GM18909 (cell line): ENCODE data around the gene PIBF1.
"Not testable (repeated sequence)": the region's sequence is repeated elsewhere in the genome, so short reads cannot be mapped to it uniquely, and the experiment has no call there.

ENCODE experiments used
- ATAC-seq: cut with Tn5 transposase; IDR thresholded peaks from one replicate; pipeline ENCODE4 v1.9.1; 2021; ENCODE audit warnings: mild to moderate bottlenecking; ENCODE audit not compliant: unreplicated experiment, poor library complexity

Gene PIBF1

DNA sequence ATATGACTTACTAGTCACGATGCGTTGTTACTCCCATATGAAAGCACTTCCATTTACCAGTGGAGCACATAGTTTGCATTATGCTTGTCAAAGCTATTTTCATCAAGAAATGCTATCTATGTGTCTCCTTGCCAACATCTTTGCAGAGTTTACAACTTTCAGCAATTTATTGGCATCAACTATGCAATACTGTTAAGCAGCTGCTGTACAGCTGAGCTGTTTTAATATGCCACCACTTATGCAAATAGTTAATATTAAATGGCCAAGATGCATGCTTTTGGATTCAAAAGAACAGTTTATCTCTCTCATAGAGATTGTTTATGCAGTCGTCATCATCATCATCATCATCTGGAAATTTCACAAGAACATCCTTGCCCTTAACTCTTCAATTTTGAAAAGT is 209.0 kb downstream of the PIBF1 start:
- no peak for ATAC-seq

DNA sequence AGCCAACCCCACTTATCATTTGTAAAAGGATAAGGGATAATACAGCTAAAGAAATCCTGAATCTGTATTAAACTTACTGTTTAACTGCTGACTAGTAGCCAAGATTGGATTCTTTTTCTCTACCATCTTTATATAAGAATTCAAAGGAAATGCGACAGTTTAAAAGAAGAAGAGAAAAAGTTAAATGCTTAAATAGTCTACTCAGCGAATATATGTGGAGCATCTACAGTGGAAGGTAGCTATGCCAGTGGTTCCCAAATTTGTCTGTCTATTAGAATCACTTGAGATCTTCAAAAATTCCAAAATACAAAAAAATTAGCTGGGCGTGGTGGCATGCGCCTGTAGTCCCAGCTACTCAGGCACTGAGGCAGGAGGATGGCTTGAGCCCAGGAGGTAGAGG is 216.1 kb downstream of the PIBF1 start:
- no peak for ATAC-seq

DNA sequence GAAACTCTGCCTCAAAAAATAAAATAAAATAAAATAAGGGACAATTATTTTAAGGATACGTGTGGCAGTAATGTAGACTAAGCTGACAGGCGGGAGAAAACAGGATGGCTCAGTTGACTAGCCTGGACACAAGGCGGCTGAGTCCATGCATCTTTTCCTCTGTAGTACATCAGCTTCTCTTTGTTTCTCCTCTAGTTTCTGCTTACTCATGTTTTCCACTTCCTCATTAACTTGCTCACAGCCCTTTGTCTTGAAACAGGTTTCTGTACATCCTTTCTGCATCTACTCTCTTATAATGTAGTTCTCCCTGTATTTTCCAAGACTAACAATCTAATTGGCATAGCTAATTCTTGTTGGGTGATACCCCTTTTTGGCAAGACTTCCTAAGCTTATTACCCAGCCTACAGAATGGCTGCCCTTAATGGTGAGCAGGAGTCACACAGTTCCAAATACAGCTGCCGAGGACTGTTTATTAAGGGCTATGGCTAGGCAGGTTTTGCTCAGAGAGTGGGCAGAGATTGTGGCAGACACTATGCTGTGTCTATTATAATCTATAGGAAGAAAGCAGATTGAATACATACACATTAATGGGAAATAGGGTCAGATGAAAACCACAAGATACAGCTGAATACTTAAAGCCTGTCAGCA is 218.2 kb downstream of the PIBF1 start:
- peak; percentile 86 for ATAC-seq

DNA sequence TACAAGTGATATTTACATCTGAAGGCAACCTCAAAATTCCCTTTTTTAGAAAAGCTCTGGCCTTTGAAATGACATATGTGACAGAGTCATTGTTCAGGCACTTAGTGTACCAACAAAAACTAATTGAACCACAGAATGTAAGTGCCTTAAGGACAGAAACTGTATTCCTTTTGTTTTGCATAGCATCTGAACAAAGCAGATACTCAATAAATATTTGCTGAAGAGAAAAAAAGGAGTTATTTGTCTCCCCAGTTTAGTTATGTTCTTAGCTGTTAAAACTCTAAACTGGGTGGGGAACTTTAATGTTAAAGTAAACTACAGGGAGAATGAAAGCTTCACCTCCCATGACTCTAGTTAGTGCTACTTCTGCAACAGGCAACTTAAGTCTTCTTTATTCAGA is 220.0 kb downstream of the PIBF1 start:
- ATAC-seq = no peak

DNA sequence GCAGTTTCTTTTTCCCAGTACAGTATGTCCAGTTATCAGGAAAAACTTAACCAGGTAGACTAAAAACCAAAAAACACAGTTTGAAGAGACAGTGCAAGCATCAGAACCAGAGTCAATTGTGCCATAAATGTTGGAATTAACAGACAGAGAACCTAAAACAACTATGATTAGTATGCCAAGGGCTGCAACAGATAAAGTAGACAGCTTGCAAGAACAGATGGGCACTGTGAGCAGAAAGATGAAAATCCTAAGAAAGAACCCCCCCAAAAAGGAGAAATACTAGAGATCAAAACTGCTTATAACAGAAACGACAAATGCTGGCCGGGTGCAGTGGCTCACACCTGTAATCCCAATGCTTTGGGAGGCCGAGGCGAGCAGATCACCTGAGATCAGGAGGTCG is 229.8 kb downstream of the PIBF1 start:
- ATAC-seq = no peak

DNA sequence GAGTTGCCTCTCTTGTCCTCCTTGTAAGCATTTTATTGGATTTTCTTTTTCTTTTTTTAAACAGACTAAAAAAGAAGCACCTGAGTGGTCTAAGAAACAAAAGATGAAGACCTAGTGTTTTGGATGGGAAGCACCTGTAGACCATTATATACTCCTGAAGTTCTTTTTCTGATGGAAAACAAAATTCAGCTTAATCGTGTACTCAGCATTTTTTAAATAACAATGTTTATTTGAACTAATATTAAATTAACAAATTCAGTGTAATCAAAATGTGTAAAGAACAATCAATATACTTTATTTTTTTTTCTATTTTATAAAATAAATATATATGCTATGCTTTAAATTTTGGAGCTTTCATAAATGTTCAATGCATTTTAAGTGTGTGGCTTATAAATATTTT is 233.9 kb downstream of the PIBF1 start:
- ATAC-seq = no peak

DNA sequence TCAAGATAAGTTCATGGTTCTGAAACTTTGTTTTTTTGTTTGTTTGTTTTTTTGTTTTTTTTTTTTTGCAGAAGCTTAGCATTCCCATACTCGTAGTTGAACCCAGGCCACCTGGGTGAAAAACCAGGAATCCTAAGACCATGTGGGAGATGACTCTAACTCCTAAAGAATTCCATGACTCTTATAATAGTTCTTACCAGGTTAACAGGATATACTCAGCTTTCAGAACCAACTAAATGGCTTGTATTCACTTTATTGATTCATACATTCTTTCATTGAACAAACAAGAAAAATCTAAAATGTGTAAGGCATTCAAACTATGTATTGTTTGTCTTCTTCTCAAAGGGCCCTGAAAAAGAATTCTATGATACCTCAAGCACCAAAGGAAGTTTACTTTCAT is 236.4 kb downstream of the PIBF1 start:
- ATAC-seq = no peak

DNA sequence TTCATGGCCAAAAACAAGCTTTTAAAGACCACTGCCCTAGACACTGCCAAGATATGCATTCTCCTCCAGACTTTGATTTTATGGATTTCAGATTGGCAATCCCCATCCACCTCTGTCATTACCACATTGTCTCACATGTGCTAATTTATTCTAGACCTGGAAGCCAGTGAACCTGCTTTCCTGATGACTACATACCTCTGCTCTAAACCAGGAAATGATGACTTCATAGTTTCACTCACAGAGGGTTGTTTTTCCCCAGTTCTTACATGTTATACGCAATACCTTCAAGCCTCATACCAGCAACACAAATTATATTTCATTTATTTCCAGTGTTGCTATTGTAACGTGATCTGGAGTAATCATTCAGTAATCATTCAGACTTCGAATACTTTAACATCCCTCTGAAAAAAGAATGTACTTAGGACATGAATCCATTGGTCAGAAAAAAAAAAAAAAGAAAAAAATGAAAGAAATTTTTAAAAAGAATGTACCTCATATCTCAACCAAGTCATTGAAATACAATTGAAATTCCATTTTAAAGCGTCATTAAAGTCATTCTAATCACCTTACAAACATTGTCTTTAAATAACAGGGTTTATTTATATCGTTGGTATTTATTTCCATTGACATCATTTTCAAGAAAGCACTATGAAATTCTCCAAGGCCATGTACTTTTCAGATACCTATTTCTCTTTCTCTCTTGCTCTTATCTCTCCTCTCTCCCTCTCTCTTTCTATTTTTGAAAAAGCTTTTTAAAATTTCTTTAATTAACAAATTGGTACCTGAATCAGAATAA is 243.5 kb downstream of the PIBF1 start:
- ATAC-seq = no peak

DNA sequence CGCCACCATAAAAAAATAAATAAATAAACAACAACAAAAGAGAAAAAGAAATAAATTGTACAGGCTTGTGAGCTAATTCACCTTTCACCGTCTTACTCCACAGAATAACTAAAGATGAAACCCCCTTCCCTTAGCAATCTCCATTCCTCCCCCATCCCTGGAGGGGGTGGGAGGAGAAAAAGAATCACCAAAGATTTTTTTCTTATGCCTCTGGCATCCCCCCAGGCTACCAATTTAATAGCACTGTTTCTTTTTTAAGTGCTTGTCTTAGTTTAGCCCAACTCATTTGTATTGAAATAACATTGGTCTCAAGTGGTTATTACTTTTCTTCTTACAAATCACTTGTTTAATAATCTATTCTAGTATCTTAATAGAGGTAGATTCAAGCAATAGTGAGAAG is 253.0 kb downstream of the PIBF1 start:
- no peak for ATAC-seq

DNA sequence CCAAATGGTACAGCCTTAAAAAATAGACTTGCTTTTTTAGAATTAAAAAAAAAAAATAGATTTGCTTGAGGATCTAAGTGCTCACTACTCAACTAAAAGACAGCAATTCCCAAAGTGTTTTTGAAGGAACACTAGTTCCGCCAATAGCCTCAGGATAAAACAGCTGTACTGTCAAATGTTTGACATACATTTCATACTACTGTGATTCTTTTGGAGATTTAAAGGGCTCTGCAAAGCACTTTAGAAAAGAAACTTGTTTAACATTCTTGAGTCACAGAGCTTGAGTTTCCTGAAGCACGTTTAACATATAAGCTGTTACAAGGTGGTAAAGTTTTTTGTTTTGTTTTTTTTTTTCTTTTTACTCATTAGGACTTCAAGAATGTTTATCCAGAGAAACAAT is 253.7 kb downstream of the PIBF1 start:
- ATAC-seq = no peak

DNA sequence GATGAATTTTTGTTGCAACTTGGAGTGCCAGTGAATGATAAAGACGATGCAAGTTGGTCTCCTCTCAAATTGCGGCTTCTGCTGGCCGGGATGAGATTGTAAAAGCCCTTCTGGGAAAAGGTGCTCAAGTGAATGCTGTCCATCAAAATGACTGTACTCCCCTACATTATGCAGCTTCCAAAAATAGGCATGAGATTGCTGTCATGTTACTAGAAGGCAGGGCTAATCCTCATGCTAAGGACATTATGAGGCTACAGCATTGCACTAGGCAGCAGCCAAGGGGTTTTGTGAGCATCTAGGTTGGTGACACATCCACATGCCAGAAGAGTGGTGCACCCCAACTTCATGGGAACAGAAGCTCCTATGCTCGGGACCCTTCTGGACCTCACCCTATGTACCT is 254.6 kb downstream of the PIBF1 start:
- ATAC-seq = no peak

DNA sequence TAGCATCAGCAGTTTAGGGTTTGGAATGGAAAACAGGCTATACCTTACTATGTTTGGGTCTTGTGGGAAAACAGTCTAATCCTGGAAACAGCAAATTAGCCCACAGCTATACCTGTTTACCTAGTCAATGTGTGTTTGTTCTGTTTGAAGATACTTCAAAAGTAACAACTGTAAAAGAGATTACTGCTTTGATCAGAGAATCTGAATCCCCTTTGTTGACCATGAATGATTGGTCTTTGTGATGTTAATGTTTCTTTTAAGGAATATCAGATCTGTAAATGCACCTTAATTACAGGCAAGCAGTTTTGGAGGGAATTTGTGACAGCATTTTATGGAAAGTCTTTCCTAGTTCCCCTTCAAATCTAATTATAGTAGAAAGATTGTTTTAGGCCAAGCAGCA is 256.1 kb downstream of the PIBF1 start:
- ATAC-seq = no peak

DNA sequence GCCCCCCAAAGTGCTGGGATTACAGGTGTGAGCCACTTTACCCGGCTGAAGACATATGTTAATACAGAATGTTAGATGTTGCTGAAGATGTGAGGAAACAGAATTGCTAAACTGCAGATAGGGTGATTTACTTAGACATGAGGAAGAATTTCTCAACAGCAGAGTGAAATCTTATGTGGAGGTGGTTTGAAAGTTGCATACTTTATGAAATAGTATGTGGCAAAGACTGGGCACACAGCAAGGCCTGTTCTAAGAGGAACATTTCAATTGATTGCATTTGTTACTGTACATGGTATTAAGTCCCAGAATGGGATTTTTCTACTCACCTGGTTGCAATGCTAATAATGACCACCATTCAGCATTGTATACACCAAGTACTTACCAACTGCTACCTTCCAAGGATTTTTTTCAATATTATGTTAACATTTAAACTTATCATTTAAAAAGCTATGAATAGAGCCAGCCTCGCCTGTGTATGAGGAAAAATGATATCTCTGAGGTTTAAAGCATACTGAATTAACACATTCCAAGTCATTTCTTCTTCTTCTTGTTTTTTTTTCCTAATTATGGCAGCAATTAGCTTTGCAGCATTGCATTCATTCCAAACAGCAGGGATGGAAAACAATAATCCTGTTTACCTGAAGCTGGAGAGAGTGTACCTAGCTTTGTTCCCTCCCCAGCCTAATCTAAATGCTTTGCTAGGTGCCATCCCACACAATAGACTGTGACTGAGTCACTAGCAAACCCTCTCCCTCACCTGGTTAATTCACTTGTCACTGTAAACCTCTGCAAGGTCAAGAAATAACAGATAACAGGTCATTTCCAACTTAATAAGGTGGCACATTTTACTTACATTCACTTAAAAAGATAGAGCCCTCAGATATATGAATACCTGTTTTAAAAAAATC is 257.5 kb downstream of the PIBF1 start:
- ATAC-seq = no peak

DNA sequence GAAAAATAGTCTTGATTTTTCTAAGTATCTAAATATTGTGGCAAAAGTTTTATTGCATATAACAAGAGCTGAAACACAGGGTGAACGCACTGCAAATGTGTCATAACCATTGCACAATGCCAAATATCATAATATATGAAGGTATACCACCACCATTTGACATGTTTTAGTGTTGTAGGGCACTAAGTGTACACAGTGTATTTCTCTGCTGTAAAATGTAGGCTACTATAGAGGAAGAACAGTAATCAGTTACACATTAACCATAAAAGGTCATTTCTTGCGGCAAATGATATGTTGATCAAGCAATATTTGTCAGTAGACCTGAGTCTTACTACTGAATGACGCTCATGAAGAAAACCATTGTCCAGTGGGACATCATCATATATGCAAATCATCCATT is 258.6 kb downstream of the PIBF1 start:
- no peak for ATAC-seq

DNA sequence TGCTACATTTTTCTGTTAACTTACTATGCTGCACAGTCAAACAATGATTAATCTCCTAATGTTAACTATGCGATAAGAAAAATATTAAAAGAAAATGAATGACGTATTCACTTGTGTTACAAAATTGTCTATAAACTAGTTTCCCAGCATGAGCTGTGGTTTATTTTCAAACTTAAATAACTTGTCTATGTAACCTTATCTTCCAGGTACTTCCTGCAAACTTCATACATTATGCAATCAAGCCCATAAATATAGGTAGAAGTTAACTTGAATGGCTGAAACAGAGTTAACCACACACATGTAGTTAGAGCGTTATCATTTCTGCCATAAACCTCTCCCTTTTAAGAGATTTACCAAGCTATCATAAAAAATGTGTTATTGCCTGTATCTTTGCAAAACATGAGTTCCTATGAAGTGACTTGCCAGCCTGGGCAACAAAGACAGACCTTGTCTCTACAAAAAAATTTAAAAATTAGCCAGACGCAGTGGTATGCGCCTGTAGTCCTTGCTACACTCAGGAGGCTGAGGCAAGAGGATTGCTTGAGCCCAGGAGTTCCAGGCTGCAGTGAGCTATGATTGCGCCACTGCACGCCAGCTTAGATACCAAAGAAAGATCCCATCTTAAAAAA is 259.1 kb downstream of the PIBF1 start:
- ATAC-seq = no peak

DNA sequence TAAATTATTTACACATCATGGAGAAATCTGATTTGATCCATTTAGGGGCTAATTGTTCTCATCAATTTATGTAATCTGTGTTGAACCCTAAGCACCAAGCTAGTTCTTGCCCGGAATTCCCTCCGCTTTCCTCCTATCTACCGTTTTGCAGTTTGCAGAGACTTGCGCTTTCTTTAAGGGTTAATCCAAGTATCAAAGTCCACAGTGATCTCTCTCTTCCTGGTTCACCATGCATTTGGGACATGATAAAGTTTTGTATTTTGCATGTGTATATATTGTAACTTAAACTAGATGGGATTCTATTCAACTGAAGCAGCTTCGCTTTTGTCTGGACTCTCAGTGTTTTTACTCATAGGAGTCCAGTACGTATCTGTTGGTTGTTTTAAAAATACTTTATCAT is 263.1 kb downstream of the PIBF1 start:
- no peak for ATAC-seq

DNA sequence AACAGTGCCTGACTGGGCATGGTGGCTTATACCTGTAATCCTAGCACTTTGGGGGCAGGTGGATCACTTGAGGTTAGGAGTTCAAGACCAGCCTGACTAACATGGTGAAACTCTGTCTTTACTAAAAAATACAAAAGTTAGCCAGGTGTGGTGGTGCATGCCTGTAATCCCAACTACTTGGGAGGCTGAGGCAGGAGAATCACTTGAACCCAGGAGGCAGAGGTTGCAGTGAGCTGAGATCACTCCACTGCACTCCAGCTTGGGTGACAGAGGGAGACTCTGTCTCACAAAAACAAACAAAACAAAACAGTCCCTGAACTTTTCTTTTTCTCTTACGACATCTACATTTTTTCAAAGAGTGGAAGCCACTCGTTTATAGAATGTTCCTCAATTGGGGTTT is 266.7 kb downstream of the PIBF1 start:
- ATAC-seq = not testable (repeated sequence)

DNA sequence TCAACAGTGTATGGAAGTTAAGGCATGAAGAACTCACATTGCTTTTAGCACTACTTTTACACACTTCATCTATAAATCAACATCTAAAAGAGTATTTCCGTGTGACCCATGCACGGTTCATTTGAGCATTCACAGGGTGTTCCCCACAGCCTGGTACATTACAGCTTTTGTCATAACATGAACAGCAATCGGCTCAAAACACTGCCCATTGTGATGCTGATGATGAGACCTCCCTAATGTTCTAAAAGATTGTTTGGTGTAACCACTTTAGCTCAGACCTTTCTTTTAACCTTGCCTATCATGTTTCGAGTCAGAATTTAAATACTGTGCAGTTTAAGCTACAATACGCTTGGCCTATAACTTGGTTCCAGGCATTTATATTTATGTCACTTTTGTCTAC is 272.8 kb downstream of the PIBF1 start:
- ATAC-seq = no peak

DNA sequence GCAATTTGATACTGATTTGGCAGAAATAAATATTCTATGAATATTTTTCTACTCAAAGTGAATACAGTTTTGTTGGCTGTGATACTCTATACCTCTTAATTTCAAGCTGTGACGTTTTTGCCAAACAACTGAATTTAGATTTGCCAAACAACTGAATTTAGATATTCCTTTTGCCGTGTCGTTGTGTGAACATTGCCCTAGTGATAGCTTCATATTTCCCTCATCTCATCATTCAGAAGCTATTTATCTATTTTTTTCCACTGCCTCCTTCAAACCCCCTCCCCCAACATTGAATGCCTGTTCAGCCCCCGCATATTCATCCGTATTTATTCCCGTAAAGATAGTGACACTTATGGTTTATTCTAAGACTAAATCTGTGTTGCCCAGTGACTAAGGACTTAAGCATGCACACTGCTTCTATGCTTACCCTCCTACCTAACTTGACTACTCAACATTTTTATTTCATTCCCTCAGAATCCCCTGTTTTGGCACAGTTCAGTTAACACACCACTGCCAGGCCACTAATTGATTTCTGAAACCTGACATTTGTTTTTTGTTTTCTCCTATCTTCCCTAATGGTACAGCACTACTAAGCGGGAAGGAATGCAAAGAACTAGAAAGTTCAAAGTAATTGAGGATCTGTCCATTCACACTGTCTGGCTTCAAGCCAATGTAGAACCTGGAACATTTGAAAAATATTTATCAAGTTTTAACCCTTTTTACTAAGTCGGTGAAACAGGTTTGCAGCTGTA is 274.1 kb downstream of the PIBF1 start:
- no peak for ATAC-seq

DNA sequence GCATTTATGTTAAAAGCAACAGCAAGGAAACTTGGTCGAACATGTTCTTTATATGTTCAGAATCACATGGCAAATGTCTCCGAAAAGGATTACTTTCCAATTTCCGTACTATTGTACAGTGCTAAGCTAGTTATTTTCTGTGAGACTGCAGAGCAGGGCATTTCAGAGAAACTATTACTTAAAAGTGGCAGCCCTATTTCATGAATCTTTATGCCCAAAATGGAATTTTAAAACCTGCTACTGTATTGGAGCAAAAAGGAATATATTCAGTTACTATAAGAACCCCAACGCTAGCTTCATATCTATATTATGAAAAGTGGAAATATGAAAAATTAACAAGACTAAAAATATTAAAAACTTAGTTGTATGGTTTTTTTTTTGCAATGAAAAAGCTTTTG is 274.6 kb downstream of the PIBF1 start:
- ATAC-seq = no peak
